GM12878 (cell line): ENCODE measurements around the gene HOXC5. TPM values are rescaled to one million over a fixed set of nuclear protein-coding genes. Genes with fewer than 3 reads are reported as not detected.
A peak's percentile ranks its signal among the peaks of the same experiment; 100 is the strongest.

Experiments used
- ATAC-seq: fragments of 200-7000 bp; cut with Tn5 transposase; 3 replicates; pipeline ENCODE4 v1.9.1; 2020; ENCODE audit warnings: mild to moderate bottlenecking, moderate library complexity
- BruUV-seq: library from RNA; stranded (reverse); fragments of 400-500 nt; replicated peaks from 2 replicates; lab custom pipeline; 2021; lab: Mats Ljungman, UMichigan
- CTCF ChIA-PET: fragments of 300-600 bp; sonication (Branson Sonifier 250); formaldehyde crosslinking; extraction: SDS; loops from one replicate; lab custom pipeline; 2021; ENCODE audit warnings: inconsistent platforms; lab: Yijun Ruan, JAX
- POLR2A ChIA-PET: fragments of 350-600 bp; formaldehyde crosslinking; extraction: SDS; loops from one replicate; lab custom pipeline; 2021; ENCODE audit warnings: inconsistent platforms; lab: Charles Lee
- RAD21 ChIA-PET: fragments of 300-600 bp; sonication (Branson Sonifier 250); formaldehyde crosslinking; loops from one replicate; lab custom pipeline; 2023; ENCODE audit warnings: antibody characterized with exemption; ENCODE audit not compliant: unreplicated experiment; lab: Charles Lee
- SMC1A ChIA-PET: fragments of 300-600 bp; sonication (Branson Sonifier 250); formaldehyde crosslinking; loops from one replicate; lab custom pipeline; 2023; ENCODE audit not compliant: unreplicated experiment, uncharacterized antibody; lab: Charles Lee
- DNase-seq: peaks from one replicate; pipeline ENCODE4 v3.0.0-alpha.2; 2011; ENCODE audit warnings: low read depth, low spot score
- FAIRE-seq: peaks from 3 replicates; lab custom pipeline; 2011; peaks lifted over from hg19 to GRCh38; lab: Jason Lieb, UNC
- H2AFZ ChIP-seq: 2 replicates; pipeline ENCODE4 v1.6.0; 2011; ENCODE audit warnings: low read depth, low read length, control low read depth; ENCODE audit not compliant: control insufficient read depth
- H3K27ac ChIP-seq: 2 replicates; pipeline ENCODE4 v1.5.1; 2011; ENCODE audit warnings: control low read depth; ENCODE audit not compliant: control insufficient read depth, insufficient read depth
- H3K27me3 ChIP-seq, 2 experiments: replicated peaks in 1 of 2; 2 replicates each; pipeline versions ENCODE4 v1.6.0 to v1.6.1; 2011; ENCODE audit warnings: low read length in 1 of 2; ENCODE audit not compliant: control insufficient read depth in 2 of 2, insufficient read depth in 2 of 2
- H3K36me3 ChIP-seq, 2 experiments: 2 replicates each; pipeline ENCODE4 v1.5.1; 2011; ENCODE audit warnings: low read length in 1 of 2; ENCODE audit not compliant: control insufficient read depth in 2 of 2, insufficient read depth in 2 of 2
- H3K4me1 ChIP-seq: 2 replicates; pipeline ENCODE4 v1.6.1; 2011; ENCODE audit warnings: mild to moderate bottlenecking, low read length, moderate library complexity, mixed read lengths; ENCODE audit not compliant: control insufficient read depth, insufficient read depth
- H3K4me2 ChIP-seq: 2 replicates; pipeline ENCODE4 v1.6.0; 2011; ENCODE audit warnings: control low read depth; ENCODE audit not compliant: control insufficient read depth, insufficient read depth
- H3K4me3 ChIP-seq: fragments of 200-600 bp; sonication (generic); 2 replicates; pipeline ENCODE4 v1.5.1; 2016
- H3K79me2 ChIP-seq: 2 replicates; pipeline ENCODE4 v1.6.0; 2011; ENCODE audit warnings: low read length; ENCODE audit not compliant: control insufficient read depth, insufficient read depth
- H3K9ac ChIP-seq: 2 replicates; pipeline ENCODE4 v1.8.0; 2011; ENCODE audit warnings: low read length, control low read depth, mixed read lengths; ENCODE audit not compliant: control insufficient read depth, insufficient read depth
- H3K9me3 ChIP-seq: replicated peaks from 3 replicates; pipeline ENCODE4 v1.5.1; 2011; ENCODE audit warnings: mild to moderate bottlenecking, low read length; ENCODE audit not compliant: control insufficient read depth, insufficient read depth
- H4K20me1 ChIP-seq: 2 replicates; pipeline ENCODE4 v1.6.0; 2011; ENCODE audit not compliant: control insufficient read depth, insufficient read depth
- ATF7 ChIP-seq: fragments of 450-650 bp; IDR thresholded peaks from 2 replicates; pipeline ENCODE4 v1.6.1; 2016; ENCODE audit warnings: low read depth, mild to moderate bottlenecking
- BACH1 ChIP-seq: fragments of 450-650 bp; IDR thresholded peaks from 2 replicates; pipeline ENCODE4 v1.6.1; 2017; ENCODE audit warnings: mild to moderate bottlenecking, borderline replicate concordance
- CHD2 ChIP-seq: IDR thresholded peaks from 2 replicates; pipeline ENCODE4 v1.6.1; 2011; ENCODE audit warnings: low read depth, low read length, improper control_type of control experiment, borderline replicate concordance
- CREB1 ChIP-seq: IDR thresholded peaks from 2 replicates; pipeline ENCODE4 v1.6.1; 2012; ENCODE audit warnings: low read depth, mild to moderate bottlenecking, inconsistent platforms
- ELK1 ChIP-seq: IDR thresholded peaks from 2 replicates; pipeline ENCODE4 v1.6.1; 2012; ENCODE audit warnings: low read depth, low read length, improper control_type of control experiment
- ETV6 ChIP-seq, 2 experiments: fragments of 450-650 bp in 1 of 2; IDR thresholded peaks in 1 of 2; conservative IDR thresholded peaks in 1 of 2; 2 replicates each; pipeline ENCODE4 v1.6.1; 2014; ENCODE audit warnings: antibody characterized with exemption in 1 of 2, borderline replicate concordance in 1 of 2, low read depth in 1 of 2, mild to moderate bottlenecking in 1 of 2, moderate library complexity in 1 of 2
- IKZF2 ChIP-seq, 2 experiments: fragments of 450-650 bp; IDR thresholded peaks; 2 replicates each; pipeline ENCODE4 v1.6.1; 2017; ENCODE audit warnings: mild to moderate bottlenecking in 2 of 2, moderate library complexity in 2 of 2
- IRF4 ChIP-seq: IDR thresholded peaks from 2 replicates; pipeline ENCODE4 v1.6.1; 2011; ENCODE audit warnings: low read depth, low read length
- KDM1A ChIP-seq: fragments of 200-600 bp; sonication (generic); IDR thresholded peaks from 2 replicates; pipeline ENCODE4 v1.6.1; 2016; ENCODE audit warnings: borderline replicate concordance
- MLLT1 ChIP-seq: fragments of 450-650 bp; IDR thresholded peaks from 2 replicates; pipeline ENCODE4 v1.6.1; 2016; ENCODE audit warnings: mild to moderate bottlenecking
- MXI1 ChIP-seq: fragments of 150-350 bp; IDR thresholded peaks from 2 replicates; pipeline ENCODE4 v1.6.1; 2011; ENCODE audit warnings: low read depth, mild to moderate bottlenecking, inconsistent platforms, low read length, improper control_type of control experiment
- NBN ChIP-seq: fragments of 450-650 bp; IDR thresholded peaks from 2 replicates; pipeline ENCODE4 v1.6.1; 2016
- NR2F1 ChIP-seq: fragments of 450-650 bp; conservative IDR thresholded peaks from 2 replicates; pipeline ENCODE4 v1.6.1; 2017; ENCODE audit warnings: mild to moderate bottlenecking
- POLR2AphosphoS5 ChIP-seq: IDR thresholded peaks from 2 replicates; pipeline ENCODE4 v1.6.1; 2011; ENCODE audit warnings: mild to moderate bottlenecking, low read length, inconsistent platforms
- RAD21 ChIP-seq: IDR thresholded peaks from 2 replicates; pipeline ENCODE4 v1.6.1; 2011; ENCODE audit warnings: mild to moderate bottlenecking, low read depth, low read length, moderate library complexity; ENCODE audit not compliant: insufficient read depth
- RCOR1 ChIP-seq: conservative IDR thresholded peaks from 2 replicates; pipeline ENCODE4 v1.6.1; 2012; ENCODE audit warnings: low read depth, low read length, improper control_type of control experiment
- SMAD1 ChIP-seq: fragments of 450-650 bp; IDR thresholded peaks from 2 replicates; pipeline ENCODE4 v1.6.1; 2018; ENCODE audit warnings: mild to moderate bottlenecking, low read depth; ENCODE audit not compliant: partially characterized antibody
- TCF12 ChIP-seq: IDR thresholded peaks from 2 replicates; pipeline ENCODE4 v1.6.1; 2011; ENCODE audit warnings: low read depth, mild to moderate bottlenecking, low read length
- ZNF207 ChIP-seq: fragments of 450-650 bp; IDR thresholded peaks from 2 replicates; pipeline ENCODE4 v1.6.1; 2014; ENCODE audit warnings: antibody characterized with exemption, mild to moderate bottlenecking, borderline replicate concordance
- ZNF217 ChIP-seq: fragments of 450-650 bp; IDR thresholded peaks from 2 replicates; pipeline ENCODE4 v1.6.1; 2017; ENCODE audit warnings: antibody characterized with exemption, mild to moderate bottlenecking
- WGBS: methylation state at CpG from one replicate; pipeline ENCODE4 v1.1.6; 2016; ENCODE audit warnings: low lambda C conversion rate; ENCODE audit not compliant: insufficient replicate concordance, insufficient coverage; ENCODE audit errors: missing lambda C conversion rate; 5-methylcytosine and 5-hydroxymethylcytosine counted together
- in situ Hi-C: fragments of 300-500 bp; cut with MboI; formaldehyde crosslinking; loops from 9 replicates; pipeline ENCODE4 v1.14.3; 2018; ENCODE audit warnings: mixed read lengths
- intact Hi-C: fragments of 100-400 bp; cut with micrococcal nuclease; formaldehyde crosslinking; loops from one replicate; pipeline ENCODE4 v1.14.2; 2022; ENCODE audit not compliant: unreplicated experiment
- polyA plus RNA-seq, 11 experiments: library from polyadenylated mRNA; depleted of rRNA in 4 of 11; unstranded in 6 of 11; stranded (reverse) in 5 of 11; fragments of >200 nt; fragmentation: Nextera tagmentation in 4 of 11; fragmentation: Illumina TruSeq in 1 of 11; extraction: Ambion mirVana in 4 of 11; extraction: Trizol in 1 of 11; gene quantifications; 1 replicate in 1 of 11; 2 replicates in 10 of 11; pipeline versions ENCODE4 v1.2.1 to v1.2.3, GENCODE V29; 2011 to 2016; ENCODE audit warnings: inconsistent platforms in 2 of 11, missing spikeins in 2 of 11, low read depth in 1 of 11
- total RNA-seq, 4 experiments: library from RNA; depleted of rRNA in 3 of 4; stranded (reverse); fragments of >200 nt in 3 of 4; fragmentation: Illumina TruSeq in 1 of 4; extraction: Trizol in 1 of 4; gene quantifications; 2 replicates each; pipeline versions ENCODE4 v1.2.1 to v1.2.3, GENCODE V29; 2013 to 2021

The HOXC5 gene
- total and polyA plus RNA-seq, 10 of the 15 experiments (the other 5 are each of a cell fraction or from before 2014, with no cell fraction given) = 0.11 TPM; not detected in 9

DNA sequence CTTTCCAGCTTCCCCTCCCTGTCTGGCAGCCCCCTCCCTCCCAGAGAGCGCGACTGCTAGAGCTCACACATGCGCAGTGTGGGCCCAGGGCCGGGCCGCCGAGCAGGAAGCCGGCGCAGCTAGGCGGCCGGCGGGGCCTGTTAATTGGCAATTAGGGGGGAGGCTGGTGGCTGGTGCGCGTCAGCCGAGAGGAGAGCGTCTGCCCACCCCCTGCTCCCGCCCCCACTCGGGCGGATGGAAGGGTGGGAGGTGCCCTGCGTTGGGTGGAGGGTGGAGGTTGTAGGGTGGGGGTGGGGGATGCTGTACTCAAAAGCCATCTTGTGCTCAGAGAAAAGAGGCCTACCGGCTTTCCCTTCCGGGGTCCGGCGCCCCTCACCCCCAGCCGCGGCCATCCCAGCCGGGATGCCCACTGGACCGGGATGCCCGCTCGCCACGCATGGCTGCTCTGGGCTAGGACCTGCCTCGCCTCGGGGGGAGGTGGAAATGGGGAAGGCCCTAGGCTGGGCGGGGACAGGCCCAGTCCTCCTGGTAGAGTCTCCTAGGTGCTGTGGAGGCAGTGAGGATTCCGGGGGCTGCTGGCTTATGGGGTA lies 14.9 kb upstream of the HOXC5 start (continued):
- TF ChIP-seq ETV6 (conservative IDR thresholded peaks at IDR 0.05 in 1 of 2, IDR thresholded peaks at IDR 0.05 in 1 of 2; ENCODE audit: borderline replicate concordance in 1 of 2, low read depth in 1 of 2) (no peak), ELK1 (no peak), BACH1 (0 out of 2 replicates have a peak, but pooled peaks have one; percentile 45), ATF7 (0 out of 2 replicates have a peak, but pooled peaks have one; percentile 17), POLR2AphosphoS5 (peak; percentile 56; the same call in 1 of the 2 replicates), MXI1 (no peak; the same call in 1 of the 2 replicates), RCOR1 (0 out of 2 replicates have a peak, but pooled peaks have one; percentile 14), NR2F1 (0 out of 2 replicates have a peak, but pooled peaks have one; percentile 36), TCF12 (peak; percentile 17; the same call in 1 of the 2 replicates)

DNA sequence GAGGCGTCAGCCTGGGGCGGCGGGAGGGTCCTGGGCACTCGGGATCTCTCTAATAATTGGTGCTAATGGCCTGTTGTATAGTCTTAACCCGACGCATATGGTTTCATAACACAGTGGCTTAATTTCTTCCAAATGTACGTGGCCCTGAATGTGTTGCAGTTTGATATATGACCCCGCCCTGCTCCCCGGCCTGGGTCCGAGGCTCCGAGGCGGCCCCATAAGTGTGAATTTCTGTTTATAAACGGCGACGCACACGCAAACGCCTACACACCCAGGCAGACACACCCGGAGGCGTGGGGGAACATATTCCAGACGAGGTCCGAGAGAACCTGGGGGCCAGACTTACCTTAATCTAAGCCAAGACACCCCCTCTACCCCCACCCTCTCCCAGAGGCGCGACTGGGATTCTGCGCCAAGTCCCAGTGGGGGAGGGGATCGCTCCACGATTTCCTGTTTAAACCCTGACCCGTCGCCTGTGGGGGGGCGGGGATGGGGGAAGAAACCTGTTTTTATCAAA lies 14.3 kb upstream of the HOXC5 start:
- DNase-seq (no peak), FAIRE-seq (no peak), ATAC-seq (peak; percentile 2; the same call in 2 of the 3 replicates)
- Histone ChIP-seq H3K36me3 (no peaks in the 10 kb centered on the region), H3K27ac (peak overlapping the region; percentile 80), H3K27me3 (peaks cover 6 to 24% of the 10 kb centered on the region in 2 experiments), H3K9ac (peak overlapping the region; percentile 93), H2AFZ (peak overlapping the region; percentile 89), H4K20me1 (no peaks in the 10 kb centered on the region; the same call in 1 of the 2 replicates), H3K4me3 (peak overlapping the region; percentile 88), H3K4me2 (peak overlapping the region; percentile 95), H3K4me1 (peaks cover 21% of the 10 kb centered on the region), H3K9me3 (no peaks in the 10 kb centered on the region), H3K79me2 (no peaks in the 10 kb centered on the region)
- 0 out of 2 replicates have a peak, but pooled peaks have one; percentile 11 for TF ChIP-seq CREB1
- TF ChIP-seq KDM1A = no peak
- TF ChIP-seq ZNF217 = 0 out of 2 replicates have a peak, but pooled peaks have one; percentile 8
- TF ChIP-seq IKZF2 (IDR thresholded peaks at IDR 0.05) = peak in 1 of 2 experiments; percentile 1; a peak in 1 of 4 replicates
- TF ChIP-seq NBN = 0 out of 2 replicates have a peak, but pooled peaks have one; percentile 2
- TF ChIP-seq IRF4 = no peak
- TF ChIP-seq SMAD1 = peak; percentile 8
- TF ChIP-seq CHD2 = 0 out of 2 replicates have a peak, but pooled peaks have one; percentile 37
- peak; percentile 62; the same call in 1 of the 2 replicates for TF ChIP-seq MLLT1
- TF ChIP-seq ZNF207 = 0 out of 2 replicates have a peak, but pooled peaks have one; percentile 58
- TF ChIP-seq RCOR1 = 0 out of 2 replicates have a peak, but pooled peaks have one; percentile 7
- TF ChIP-seq RAD21 = no peak
- 0 out of 2 replicates have a peak, but pooled peaks have one; percentile 17 for TF ChIP-seq BACH1
- in situ Hi-C loops = no loop called here
- ChIA-PET RAD21 (interaction anchor here (1.6 to 1.8 kb wide), 2 partner anchors 14 to 171 kb away, joined by 17 to 21 read pairs; partner anchors contain the start of genes HOXC5 and SMUG1), SMC1A (no interaction called here), POLR2A (interaction anchor here (1.1 kb wide), 1 partner anchor 180 kb away, joined by 3 read pairs; no protein-coding TSS in a partner anchor), CTCF (interaction anchor here (3.5 kb wide), 1 partner anchor 11 kb away, joined by 27 read pairs; the partner anchor contains the start of gene HOXC8)
- intact Hi-C loops = loop anchor here (1.0 kb wide), 1 partner anchor 35 kb away; the partner anchor contains the start of gene HOXC4
- 50% methylated on average over 24 of the region's 29 CpGs for WGBS
- TSS peak; percentile 97 for BruUV-seq
